ENCODE results near the gene RAD23B. TPM values are rescaled to one million over a fixed set of nuclear protein-coding genes. Genes with fewer than 3 reads are reported as not detected.

Gene RAD23B
- total RNA-seq, 4 donors from 2014 or later = 64.4 to 110 (median 88.1) TPM

- H3K36me3 ChIP-seq = no peaks in the 10 kb centered on the region
- H3K27ac ChIP-seq (replicated peaks in 1 of 4) = no peak overlapping the region
- WGBS = 65% methylated on average over 10 of the region's 10 CpGs
- H3K4me3 ChIP-seq = no peak overlapping the region
- intact Hi-C loops (cut with DNase I) = no loop called here
- no peak for TF ChIP-seq POLR2AphosphoS5 (IDR thresholded peaks at IDR 0.05)
- TF ChIP-seq CTCF (IDR thresholded peaks at IDR 0.05) = no peak
- no peak for TF ChIP-seq POLR2A (IDR thresholded peaks at IDR 0.05; ENCODE audit: low read depth)
- TF ChIP-seq EP300 (IDR thresholded peaks at IDR 0.05) = no peak
- H3K27me3 ChIP-seq = peaks cover 0 to 4% (median 0%) of the 10 kb centered on the region in 4 donors
- no peaks in the 10 kb centered on the region for H3K4me1 ChIP-seq
- H3K9me3 ChIP-seq = no peaks in the 10 kb centered on the region
- DNase-seq (ENCODE audit: extremely low spot score) = no peak
Observed at GRCh38 chr9:107363516-107364152, 80.6 kb downstream of the RAD23B start.

- Histone ChIP-seq H3K4me3 (no peak overlapping the region), H3K27me3 (peaks cover 0 to 4% (median 0%) of the 10 kb centered on the region in 4 donors), H3K36me3 (no peaks in the 10 kb centered on the region), H3K27ac (replicated peaks in 1 of 4) (no peak overlapping the region), H3K4me1 (no peaks in the 10 kb centered on the region), H3K9me3 (no peaks in the 10 kb centered on the region)
- intact Hi-C loops (cut with DNase I) = no loop called here
- TF ChIP-seq CTCF (IDR thresholded peaks at IDR 0.05) (no peak), POLR2AphosphoS5 (IDR thresholded peaks at IDR 0.05) (no peak), POLR2A (IDR thresholded peaks at IDR 0.05; ENCODE audit: low read depth) (no peak), EP300 (IDR thresholded peaks at IDR 0.05) (no peak)
- no peak for DNase-seq (ENCODE audit: extremely low spot score)
- 88% methylated on average over 6 of the region's 7 CpGs for WGBS
Observed at GRCh38 chr9:107367727-107368502, 84.8 kb downstream of the RAD23B start.

- peaks cover 0 to 4% (median 0%) of the 10 kb centered on the region in 4 donors for H3K27me3 ChIP-seq
- H3K36me3 ChIP-seq = no peaks in the 10 kb centered on the region
- intact Hi-C loops (cut with DNase I) = no loop called here
- H3K9me3 ChIP-seq = no peaks in the 10 kb centered on the region
- no peak overlapping the region for H3K27ac ChIP-seq (replicated peaks in 1 of 4)
- no peak overlapping the region for H3K4me3 ChIP-seq
- TF ChIP-seq EP300 (IDR thresholded peaks at IDR 0.05) = no peak
- TF ChIP-seq POLR2AphosphoS5 (IDR thresholded peaks at IDR 0.05) = no peak
- no peak for TF ChIP-seq CTCF (IDR thresholded peaks at IDR 0.05)
- TF ChIP-seq POLR2A (IDR thresholded peaks at IDR 0.05; ENCODE audit: low read depth) = no peak
- H3K4me1 ChIP-seq = no peaks in the 10 kb centered on the region
- no peak for DNase-seq (ENCODE audit: extremely low spot score)
- WGBS = 84% methylated on average over 9 of the region's 9 CpGs
Observed at GRCh38 chr9:107368696-107369095, 85.6 kb downstream of the RAD23B start.

DNA sequence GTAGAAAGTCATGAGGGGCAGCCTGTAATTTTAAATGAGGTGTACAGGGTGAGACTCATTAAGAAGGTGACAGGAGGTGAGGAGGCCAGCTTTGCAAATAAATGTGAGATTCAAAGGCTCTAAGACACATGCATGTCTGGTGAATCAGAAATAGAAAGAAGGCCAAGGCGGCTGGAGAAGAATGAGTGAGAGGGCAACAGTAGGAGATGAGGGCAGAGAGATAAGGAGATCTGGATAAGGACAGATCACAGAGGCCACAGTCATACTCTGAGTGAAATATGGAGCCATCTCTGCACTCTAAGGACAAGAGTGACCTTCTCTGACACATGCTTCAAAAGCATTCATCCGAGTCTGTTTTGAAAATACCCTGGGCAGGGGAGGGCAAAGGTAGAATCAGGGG is 90.7 kb downstream of the RAD23B start:
- intact Hi-C loops (cut with DNase I) = no loop called here

More for the DNA sequence above, 90.7 kb downstream of the RAD23B start:
- 57% methylated on average over 2 of the region's 2 CpGs for WGBS
- TF ChIP-seq EP300 (IDR thresholded peaks at IDR 0.05) (no peak), POLR2A (IDR thresholded peaks at IDR 0.05; ENCODE audit: low read depth) (no peak), POLR2AphosphoS5 (IDR thresholded peaks at IDR 0.05) (no peak), CTCF (IDR thresholded peaks at IDR 0.05) (no peak)
- Histone ChIP-seq H3K36me3 (no peaks in the 10 kb centered on the region), H3K9me3 (no peaks in the 10 kb centered on the region), H3K4me1 (no peaks in the 10 kb centered on the region), H3K27ac (replicated peaks in 1 of 4) (no peak overlapping the region), H3K4me3 (no peak overlapping the region), H3K27me3 (no peaks in the 10 kb centered on the region)
- no peak for DNase-seq (ENCODE audit: extremely low spot score)
